ENCODE data around the gene TACR1.

Gene TACR1

GRCh38 chr2:75019790-75020189 is 179.5 kb downstream of the TACR1 start:
- no peak for DNase-seq (ENCODE audit: low spot score)

DNA sequence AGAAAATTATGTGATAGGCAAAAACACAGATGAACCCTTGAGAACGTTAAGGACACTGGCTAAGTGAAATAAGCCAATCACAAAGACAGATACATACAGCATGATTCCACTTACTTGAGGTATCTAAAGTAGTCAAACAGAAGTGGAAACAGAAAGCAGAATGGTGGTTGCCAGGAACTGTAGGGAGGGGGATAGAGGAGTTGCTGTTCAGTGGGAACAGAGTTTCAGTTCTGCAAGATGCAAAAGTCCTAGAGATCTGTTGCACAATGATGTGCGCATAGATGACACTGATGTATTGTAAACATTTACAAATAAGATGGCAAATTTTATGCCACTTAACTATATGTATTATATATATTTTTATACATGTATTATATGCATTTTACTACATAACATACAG is 181.2 kb downstream of the TACR1 start:
- no peak for DNase-seq (ENCODE audit: low spot score)

DNA sequence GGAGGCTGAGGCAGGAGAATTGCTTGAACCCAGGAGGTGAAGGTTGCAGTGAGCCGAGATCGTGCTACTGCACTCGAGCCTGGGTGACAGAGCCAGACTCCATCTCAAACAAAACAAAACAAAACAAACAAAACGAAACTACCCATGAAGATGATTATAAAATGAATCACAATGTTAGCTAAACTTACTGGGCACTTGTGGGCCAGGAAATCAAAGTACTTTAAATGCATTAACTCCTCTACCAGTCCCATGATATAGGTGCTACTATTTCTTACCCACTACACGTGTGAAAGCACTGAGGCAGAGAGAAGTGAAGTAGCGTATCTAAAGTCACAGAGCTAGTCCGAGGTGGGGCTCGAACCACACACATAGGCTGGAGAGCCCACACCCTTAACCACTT is 187.2 kb downstream of the TACR1 start:
- DNase-seq (ENCODE audit: low spot score): no peak

- no peak for DNase-seq (ENCODE audit: low spot score)
Observed at GRCh38 chr2:75010571-75010970, 188.7 kb downstream of the TACR1 start.

DNA sequence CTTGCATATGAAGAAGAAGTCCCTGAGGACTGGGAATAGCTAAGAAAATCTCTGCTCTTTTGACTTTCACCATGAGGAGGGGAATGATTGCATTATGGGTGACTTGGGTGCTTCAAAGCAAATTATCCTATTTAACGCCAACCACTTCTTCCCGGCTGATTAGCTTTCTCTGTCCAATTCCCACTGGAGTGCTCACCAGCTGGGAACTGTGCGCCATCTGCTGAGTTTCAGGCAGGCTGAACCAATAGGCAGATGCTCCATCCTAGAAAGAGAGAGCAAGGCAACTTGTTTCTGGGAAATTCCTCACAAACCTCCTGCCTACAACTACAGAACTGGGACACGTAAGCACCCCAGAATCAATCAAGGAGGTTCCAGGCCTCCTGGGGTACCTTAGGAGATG is 191.5 kb downstream of the TACR1 start:
- DNase-seq (ENCODE audit: low spot score): no peak

DNA sequence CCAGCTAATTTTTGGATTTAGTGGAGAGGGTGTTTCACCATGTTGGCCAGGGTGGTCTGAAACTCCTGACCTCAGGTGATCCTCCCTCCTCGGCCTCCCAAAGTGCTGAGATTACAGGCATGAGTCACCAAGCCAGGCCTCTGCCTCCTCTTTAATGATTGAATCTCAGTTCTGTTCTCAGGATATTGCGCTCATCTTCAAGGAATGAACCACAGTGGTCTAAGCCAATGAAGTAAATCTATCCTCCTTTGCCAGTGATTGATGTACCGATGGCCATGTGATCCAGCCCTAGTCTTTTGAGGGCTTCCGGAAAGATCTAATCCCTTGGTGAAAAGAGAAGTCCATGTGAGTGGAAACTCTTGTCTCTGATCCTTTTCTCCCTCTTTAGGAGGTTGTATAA is 192.3 kb downstream of the TACR1 start:
- DNase-seq (ENCODE audit: low spot score): no peak

- DNase-seq (ENCODE audit: low spot score): no peak
Observed at GRCh38 chr2:75006041-75006440, 193.3 kb downstream of the TACR1 start.

DNA sequence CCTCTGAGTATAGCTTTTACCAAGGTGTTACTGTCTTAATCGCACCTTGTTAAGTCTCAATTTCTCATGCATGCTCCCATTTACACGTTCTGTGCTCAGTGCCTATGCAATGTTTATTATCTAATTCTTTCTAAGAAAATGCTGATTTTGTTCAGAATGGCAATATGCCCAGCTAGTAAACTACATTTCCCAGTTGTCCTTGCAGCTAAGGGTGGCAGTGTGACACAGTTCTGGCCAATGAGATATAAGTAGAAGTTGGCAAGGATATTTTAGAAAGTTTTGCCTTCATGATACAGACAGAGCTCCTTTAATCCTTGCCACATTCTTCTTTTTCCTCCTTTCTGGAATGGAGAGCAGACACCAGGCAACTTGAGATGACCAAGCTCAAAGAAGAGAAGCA is 195.5 kb downstream of the TACR1 start:
- no peak for DNase-seq (ENCODE audit: low spot score)

DNA sequence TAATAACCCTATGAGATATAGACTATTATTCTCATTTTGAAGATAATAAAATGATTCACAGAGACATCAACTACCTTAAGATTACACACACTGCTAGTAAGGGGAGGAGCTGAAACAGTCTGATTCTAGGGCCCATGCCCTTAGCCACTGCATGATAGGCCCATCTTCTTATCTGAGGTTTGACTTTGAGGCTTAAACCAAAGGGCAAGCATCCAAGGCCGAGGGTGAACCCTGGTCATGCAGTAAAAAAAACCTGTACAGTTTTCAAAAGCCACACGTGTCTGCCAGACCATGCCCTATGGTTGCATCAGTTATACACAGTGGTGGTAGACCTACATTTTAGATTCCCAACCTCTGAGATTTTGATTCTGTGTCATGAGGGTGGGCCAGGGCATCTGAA is 196.0 kb downstream of the TACR1 start:
- no peak for DNase-seq (ENCODE audit: low spot score)

- DNase-seq (ENCODE audit: low spot score): no peak
Observed at GRCh38 chr2:75002007-75002406, 197.3 kb downstream of the TACR1 start.

GRCh38 chr2:74999468-74999867 is 199.9 kb downstream of the TACR1 start:
- no peak for DNase-seq (ENCODE audit: low spot score)

All from LoVo (cell line).